ENCODE data around the gene REEP3. TPM values are rescaled to one million over a fixed set of nuclear protein-coding genes. Genes with fewer than 3 reads are reported as not detected.
"Not testable (repeated sequence)": the region's sequence is repeated elsewhere in the genome, so short reads cannot be mapped to it uniquely, and the experiment has no call there.

REEP3 gene
- total and polyA plus RNA-seq, 2 donors (not counting 1 experiment from before 2014, with no cell fraction given): 67.5 to 86.6 TPM

DNA sequence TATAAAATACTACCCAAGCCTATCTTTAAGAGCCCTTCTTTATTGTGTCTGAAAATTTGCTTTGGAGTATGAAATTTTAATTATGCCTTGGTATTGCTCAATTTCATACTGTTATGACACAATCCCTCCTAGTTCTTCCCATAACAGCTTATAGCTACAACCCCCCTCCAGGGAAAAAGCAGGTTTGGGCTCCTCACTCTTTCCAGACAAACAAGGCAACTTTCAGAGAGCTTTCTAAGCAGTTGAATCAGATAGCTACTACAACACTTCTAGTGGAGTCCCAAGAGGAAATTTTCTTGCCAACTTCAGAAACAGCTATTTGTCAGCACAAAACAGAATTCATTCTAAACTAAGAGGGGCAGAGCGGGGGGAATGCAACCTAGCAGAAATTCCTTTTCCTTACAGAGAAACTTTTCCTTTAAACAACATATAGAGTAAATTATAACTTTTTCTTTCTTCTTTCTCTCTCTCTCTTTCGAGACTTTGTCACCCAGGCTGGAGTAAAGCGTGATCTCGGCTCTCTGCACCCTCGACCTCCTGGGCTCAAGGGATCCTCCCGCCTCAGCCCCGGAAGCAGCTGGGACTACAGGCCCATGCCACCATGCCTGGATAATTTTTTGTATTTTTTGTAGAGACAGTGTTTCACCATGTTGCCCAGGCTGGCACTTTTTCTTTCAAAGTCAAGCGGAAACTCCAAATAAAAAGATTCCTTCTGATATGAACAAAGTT lies 29.4 kb upstream of the REEP3 start:
- no peak overlapping the region for H2AFZ ChIP-seq (ENCODE audit: low read length)
- H3K79me2 ChIP-seq (ENCODE audit: control insufficient read depth, insufficient read depth, low read length): peaks cover 29% of the 10 kb centered on the region
- peak overlapping the region in 1 of 4 experiments; percentile 12 for H3K4me3 ChIP-seq (replicated peaks in 1 of 4; ENCODE audit: control extremely low read depth in 1 of 4, insufficient read depth in 1 of 4, low read depth in 3 of 4, low read length in 4 of 4)
- H3K27ac ChIP-seq (ENCODE audit: insufficient read depth, low read length): peak overlapping the region; percentile 20
- H3K36me3 ChIP-seq (ENCODE audit: control insufficient read depth, insufficient read depth, low read length): no peaks in the 10 kb centered on the region
- H4K20me1 ChIP-seq (ENCODE audit: control insufficient read depth, extremely low read depth, insufficient read depth, low read length): no peaks in the 10 kb centered on the region
- peaks cover 2% of the 10 kb centered on the region for H3K4me1 ChIP-seq (ENCODE audit: control insufficient read depth, extremely low read depth, insufficient read depth, low read length)
- no peaks in the 10 kb centered on the region for H3K9me3 ChIP-seq (ENCODE audit: control insufficient read depth, insufficient read depth, low read depth, low read length)
- no peak overlapping the region for H3K9ac ChIP-seq (ENCODE audit: insufficient read depth, low read length)
- TF ChIP-seq EZH2 (IDR thresholded peaks at IDR 0.05; ENCODE audit: low read length, missing control alignments) (no peak), CTCF (conservative IDR thresholded peaks at IDR 0.05 in 1 of 2, IDR thresholded peaks at IDR 0.05 in 1 of 2; ENCODE audit: low read depth in 1 of 2, low read length in 2 of 2) (no peak)
- peak overlapping the region; percentile 41 for H3K4me2 ChIP-seq (ENCODE audit: extremely low read depth, insufficient read depth, low read length)
- DNase-seq (ENCODE audit: low read depth in 2 of 2): peak; percentile 63 to 94
- H3K27me3 ChIP-seq (ENCODE audit: control insufficient read depth, insufficient read depth, low read length): no peaks in the 10 kb centered on the region

GRCh38 chr10:63492317-63492690 lies 28.9 kb upstream of the REEP3 start:
- H3K4me3 ChIP-seq (replicated peaks in 1 of 4; ENCODE audit: control extremely low read depth in 1 of 4, insufficient read depth in 1 of 4, low read depth in 3 of 4, low read length in 4 of 4); H3K36me3 ChIP-seq (ENCODE audit: control insufficient read depth, insufficient read depth, low read length); H3K27me3 ChIP-seq (ENCODE audit: control insufficient read depth, insufficient read depth, low read length); H3K9me3 ChIP-seq (ENCODE audit: control insufficient read depth, insufficient read depth, low read depth, low read length); H3K9ac ChIP-seq (ENCODE audit: insufficient read depth, low read length); H3K4me1 ChIP-seq (ENCODE audit: control insufficient read depth, extremely low read depth, insufficient read depth, low read length); H2AFZ ChIP-seq (ENCODE audit: low read length); H4K20me1 ChIP-seq (ENCODE audit: control insufficient read depth, extremely low read depth, insufficient read depth, low read length): not testable (repeated sequence)
- H3K4me2 ChIP-seq (ENCODE audit: extremely low read depth, insufficient read depth, low read length): peak overlapping the region; percentile 41
- H3K27ac ChIP-seq (ENCODE audit: insufficient read depth, low read length): peak overlapping the region; percentile 20
- H3K79me2 ChIP-seq (ENCODE audit: control insufficient read depth, insufficient read depth, low read length): peaks cover 27% of the 10 kb centered on the region
- DNase-seq (ENCODE audit: low read depth in 2 of 2): peak in 1 of 2 donors; percentile 11

DNA sequence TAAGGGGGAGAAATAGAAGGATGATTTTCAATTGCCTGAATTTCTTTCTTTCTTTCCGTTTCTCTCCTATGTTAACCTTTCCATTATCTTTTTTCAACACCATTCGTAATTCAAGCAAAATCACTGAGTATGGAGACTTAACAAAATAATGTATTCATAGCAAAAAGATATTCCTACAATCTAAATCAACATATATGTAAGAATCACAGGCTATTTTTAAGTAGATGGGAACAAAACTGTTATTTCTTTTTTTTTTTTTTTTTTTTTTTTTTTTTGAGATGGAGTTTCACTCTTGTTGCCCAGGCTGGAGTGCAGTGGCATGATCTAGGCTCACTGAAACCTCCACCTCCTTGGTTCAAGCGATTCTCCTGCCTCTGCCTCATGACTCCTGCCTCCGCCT lies 28.2 kb upstream of the REEP3 start:
- Histone ChIP-seq H4K20me1 (ENCODE audit: control insufficient read depth, extremely low read depth, insufficient read depth, low read length) (no peaks in the 10 kb centered on the region), H2AFZ (ENCODE audit: low read length) (no peak overlapping the region), H3K9ac (ENCODE audit: insufficient read depth, low read length) (no peak overlapping the region), H3K79me2 (ENCODE audit: control insufficient read depth, insufficient read depth, low read length) (peaks cover 25% of the 10 kb centered on the region), H3K27me3 (ENCODE audit: control insufficient read depth, insufficient read depth, low read length) (no peaks in the 10 kb centered on the region), H3K27ac (ENCODE audit: insufficient read depth, low read length) (no peak overlapping the region), H3K4me3 (replicated peaks in 1 of 4; ENCODE audit: control extremely low read depth in 1 of 4, insufficient read depth in 1 of 4, low read depth in 3 of 4, low read length in 4 of 4) (no peak overlapping the region), H3K9me3 (ENCODE audit: control insufficient read depth, insufficient read depth, low read depth, low read length) (no peaks in the 10 kb centered on the region), H3K4me2 (ENCODE audit: extremely low read depth, insufficient read depth, low read length) (no peak overlapping the region), H3K36me3 (ENCODE audit: control insufficient read depth, insufficient read depth, low read length) (no peaks in the 10 kb centered on the region), H3K4me1 (ENCODE audit: control insufficient read depth, extremely low read depth, insufficient read depth, low read length) (peaks cover 2% of the 10 kb centered on the region)
- no peak for DNase-seq (ENCODE audit: low read depth in 2 of 2)
- TF ChIP-seq CTCF (conservative IDR thresholded peaks at IDR 0.05 in 1 of 2, IDR thresholded peaks at IDR 0.05 in 1 of 2; ENCODE audit: low read depth in 1 of 2, low read length in 2 of 2) (no peak), EZH2 (IDR thresholded peaks at IDR 0.05; ENCODE audit: low read length, missing control alignments) (no peak)

Data from fibroblast of lung (primary cell).